WTC11 (cell line): ENCODE results near the gene LAMP2. TPM values are rescaled to one million over a fixed set of nuclear protein-coding genes. Genes with fewer than 3 reads are reported as not detected.

ENCODE experiments used
- ATAC-seq: fragments of 200-7000 bp; cut with Tn5 transposase; 2 replicates; pipeline ENCODE4 v1.10.0; 2021; ENCODE audit warnings: mild to moderate bottlenecking, moderate library complexity
- CTCF ChIA-PET: fragments of 300-600 bp; sonication (Branson Sonifier 250); formaldehyde crosslinking; loops from one replicate; lab custom pipeline; 2021; ENCODE audit warnings: antibody characterized with exemption; lab: Charles Lee
- POLR2A ChIA-PET: fragments of 350-600 bp; sonication (Branson Sonifier 250); formaldehyde crosslinking; loops from one replicate; lab custom pipeline; 2021; ENCODE audit warnings: antibody characterized with exemption; lab: Charles Lee
- DNase-seq: peaks from one replicate; pipeline ENCODE4 v3.0.0; 2021; ENCODE audit warnings: low spot score
- H3K27ac Mint-ChIP-seq: 2 replicates; pipeline ENCODE4 v1.8.0; 2021; ENCODE audit warnings: mixed read lengths
- H3K27me3 Mint-ChIP-seq: 2 replicates; pipeline ENCODE4 v1.8.0; 2021; ENCODE audit warnings: low read depth, mild to moderate bottlenecking, moderate library complexity, mixed read lengths
- H3K36me3 Mint-ChIP-seq: 2 replicates; pipeline ENCODE4 v1.8.0; 2021; ENCODE audit warnings: mixed read lengths
- H3K4me1 Mint-ChIP-seq: 2 replicates; pipeline ENCODE4 v1.8.0; 2022; ENCODE audit warnings: mixed read lengths
- H3K4me3 Mint-ChIP-seq: 2 replicates; pipeline ENCODE4 v1.8.0; 2021; ENCODE audit warnings: mild to moderate bottlenecking, moderate library complexity, mixed read lengths
- H3K9me3 Mint-ChIP-seq: 2 replicates; pipeline ENCODE4 v1.8.0; 2021; ENCODE audit warnings: mixed read lengths
- ATF1 ChIP-seq: sonication (generic); formaldehyde crosslinking; IDR thresholded peaks from 2 replicates; pipeline ENCODE4 v1.8.1; 2023; ENCODE audit warnings: mild to moderate bottlenecking, moderate library complexity, missing genetic modification reagents
- EMX1 ChIP-seq: fragments of 250-450 bp; sonication (Bioruptor Pico); IDR thresholded peaks from 2 replicates; pipeline ENCODE4 v1.8.0; 2021; ENCODE audit warnings: mild to moderate bottlenecking
- ETV6 ChIP-seq: sonication (generic); formaldehyde crosslinking; IDR thresholded peaks from 2 replicates; pipeline ENCODE4 v1.8.1; 2022; ENCODE audit warnings: mild to moderate bottlenecking, missing genetic modification reagents
- GTF2I ChIP-seq: fragments of 250-450 bp; sonication (Bioruptor Pico); conservative IDR thresholded peaks from 2 replicates; pipeline ENCODE4 v1.4.0; 2021; ENCODE audit warnings: mild to moderate bottlenecking
- NR2C2 ChIP-seq: sonication (generic); formaldehyde crosslinking; IDR thresholded peaks from 2 replicates; pipeline ENCODE4 v1.8.0; 2022; ENCODE audit warnings: mild to moderate bottlenecking, missing genetic modification reagents
- RELA ChIP-seq: sonication (generic); formaldehyde crosslinking; IDR thresholded peaks from 2 replicates; pipeline ENCODE4 v1.8.1; 2022; ENCODE audit warnings: missing genetic modification reagents, mild to moderate bottlenecking, borderline replicate concordance
- SMAD3 ChIP-seq: sonication (generic); formaldehyde crosslinking; IDR thresholded peaks from 2 replicates; pipeline ENCODE4 v1.8.0; 2022; ENCODE audit warnings: missing genetic modification reagents, mild to moderate bottlenecking, borderline replicate concordance
- SMAD4 ChIP-seq: sonication (generic); formaldehyde crosslinking; IDR thresholded peaks from 2 replicates; pipeline ENCODE4 v1.8.0; 2022; ENCODE audit warnings: mild to moderate bottlenecking, missing genetic modification reagents
- TEAD1 ChIP-seq: sonication (generic); formaldehyde crosslinking; IDR thresholded peaks from 2 replicates; pipeline ENCODE4 v1.8.0; 2022; ENCODE audit warnings: mild to moderate bottlenecking, missing genetic modification reagents
- USF1 ChIP-seq: sonication (generic); formaldehyde crosslinking; IDR thresholded peaks from 2 replicates; pipeline ENCODE4 v1.8.0; 2022; ENCODE audit warnings: mild to moderate bottlenecking, missing genetic modification reagents
- ZNF317 ChIP-seq: sonication (generic); formaldehyde crosslinking; IDR thresholded peaks from 2 replicates; pipeline ENCODE4 v1.8.1; 2023; ENCODE audit warnings: low read depth, mild to moderate bottlenecking, moderate library complexity, missing genetic modification reagents, borderline replicate concordance
- ZNF396 ChIP-seq: fragments of 250-450 bp; sonication (Bioruptor Pico); IDR thresholded peaks from 2 replicates; pipeline ENCODE4 v1.8.0; 2021; ENCODE audit warnings: mild to moderate bottlenecking, moderate library complexity, borderline replicate concordance
- ZNF671 ChIP-seq: fragments of 250-450 bp; sonication (Bioruptor Pico); IDR thresholded peaks from 2 replicates; pipeline ENCODE4 v1.8.0; 2021; ENCODE audit warnings: mild to moderate bottlenecking
- ZSCAN18 ChIP-seq: fragments of 250-450 bp; sonication (Bioruptor Pico); IDR thresholded peaks from 2 replicates; pipeline ENCODE4 v2.1.2; 2022; ENCODE audit warnings: mild to moderate bottlenecking, moderate library complexity
- total RNA-seq: library from RNA; stranded (reverse); gene quantifications from 3 replicates; pipeline ENCODE4 v1.2.3, GENCODE V29; 2021
- TF ChIP-seq, protein P1 (sequence below): sonication (generic); formaldehyde crosslinking; IDR thresholded peaks from 2 replicates; pipeline ENCODE4 v1.8.0; 2022; ENCODE audit warnings: mild to moderate bottlenecking, missing genetic modification reagents
- TF ChIP-seq, protein P2 (sequence below): sonication (generic); formaldehyde crosslinking; IDR thresholded peaks from 2 replicates; pipeline ENCODE4 v1.8.1; 2023; ENCODE audit warnings: mild to moderate bottlenecking, missing genetic modification reagents, moderate library complexity
- TF ChIP-seq, protein P3 (sequence below): fragments of 250-450 bp; sonication (Bioruptor Pico); IDR thresholded peaks from 2 replicates; pipeline ENCODE4 v1.9.0; 2021; ENCODE audit warnings: mild to moderate bottlenecking, borderline replicate concordance
- TF ChIP-seq, protein P4 (sequence below): fragments of 250-450 bp; sonication (Bioruptor Pico); IDR thresholded peaks from 2 replicates; pipeline ENCODE4 v1.9.0; 2021; ENCODE audit warnings: mild to moderate bottlenecking
- TF ChIP-seq, protein P5 (sequence below): sonication (generic); formaldehyde crosslinking; IDR thresholded peaks from 2 replicates; pipeline ENCODE4 v1.8.1; 2023; ENCODE audit warnings: mild to moderate bottlenecking, missing genetic modification reagents

The LAMP2 gene
- total RNA-seq, 1 experiment from 2014 or later: 28.8 TPM

- no peaks in the 10 kb centered on the region; the same call in 1 of the 2 replicates for H3K27me3 Mint-ChIP-seq
- no peaks in the 10 kb centered on the region for H3K9me3 Mint-ChIP-seq
- ChIA-PET POLR2A (no interaction called here), CTCF (interaction anchor here (0.7 kb wide), 1 partner anchor 24 kb away, joined by 3 read pairs; no protein-coding TSS in a partner anchor)
- no peaks in the 10 kb centered on the region for H3K36me3 Mint-ChIP-seq
- no peak overlapping the region for H3K4me3 Mint-ChIP-seq
- DNase-seq (no peak), ATAC-seq (no peak)
- H3K27ac Mint-ChIP-seq: no peak overlapping the region
- no peak for TF ChIP-seq TEAD1 (CRISPR knock-in tag)
- no peak for TF ChIP-seq GTF2I (CRISPR knock-in tag)
- no peak for TF ChIP-seq EMX1
- TF ChIP-seq, protein P1, sequence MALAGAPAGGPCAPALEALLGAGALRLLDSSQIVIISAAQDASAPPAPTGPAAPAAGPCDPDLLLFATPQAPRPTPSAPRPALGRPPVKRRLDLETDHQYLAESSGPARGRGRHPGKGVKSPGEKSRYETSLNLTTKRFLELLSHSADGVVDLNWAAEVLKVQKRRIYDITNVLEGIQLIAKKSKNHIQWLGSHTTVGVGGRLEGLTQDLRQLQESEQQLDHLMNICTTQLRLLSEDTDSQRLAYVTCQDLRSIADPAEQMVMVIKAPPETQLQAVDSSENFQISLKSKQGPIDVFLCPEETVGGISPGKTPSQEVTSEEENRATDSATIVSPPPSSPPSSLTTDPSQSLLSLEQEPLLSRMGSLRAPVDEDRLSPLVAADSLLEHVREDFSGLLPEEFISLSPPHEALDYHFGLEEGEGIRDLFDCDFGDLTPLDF: no peak
- TF ChIP-seq NR2C2 (CRISPR knock-in tag): no peak
- TF ChIP-seq, protein P2, sequence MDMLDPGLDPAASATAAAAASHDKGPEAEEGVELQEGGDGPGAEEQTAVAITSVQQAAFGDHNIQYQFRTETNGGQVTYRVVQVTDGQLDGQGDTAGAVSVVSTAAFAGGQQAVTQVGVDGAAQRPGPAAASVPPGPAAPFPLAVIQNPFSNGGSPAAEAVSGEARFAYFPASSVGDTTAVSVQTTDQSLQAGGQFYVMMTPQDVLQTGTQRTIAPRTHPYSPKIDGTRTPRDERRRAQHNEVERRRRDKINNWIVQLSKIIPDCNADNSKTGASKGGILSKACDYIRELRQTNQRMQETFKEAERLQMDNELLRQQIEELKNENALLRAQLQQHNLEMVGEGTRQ (CRISPR knock-in tag): no peak
- TF ChIP-seq, protein P3, sequence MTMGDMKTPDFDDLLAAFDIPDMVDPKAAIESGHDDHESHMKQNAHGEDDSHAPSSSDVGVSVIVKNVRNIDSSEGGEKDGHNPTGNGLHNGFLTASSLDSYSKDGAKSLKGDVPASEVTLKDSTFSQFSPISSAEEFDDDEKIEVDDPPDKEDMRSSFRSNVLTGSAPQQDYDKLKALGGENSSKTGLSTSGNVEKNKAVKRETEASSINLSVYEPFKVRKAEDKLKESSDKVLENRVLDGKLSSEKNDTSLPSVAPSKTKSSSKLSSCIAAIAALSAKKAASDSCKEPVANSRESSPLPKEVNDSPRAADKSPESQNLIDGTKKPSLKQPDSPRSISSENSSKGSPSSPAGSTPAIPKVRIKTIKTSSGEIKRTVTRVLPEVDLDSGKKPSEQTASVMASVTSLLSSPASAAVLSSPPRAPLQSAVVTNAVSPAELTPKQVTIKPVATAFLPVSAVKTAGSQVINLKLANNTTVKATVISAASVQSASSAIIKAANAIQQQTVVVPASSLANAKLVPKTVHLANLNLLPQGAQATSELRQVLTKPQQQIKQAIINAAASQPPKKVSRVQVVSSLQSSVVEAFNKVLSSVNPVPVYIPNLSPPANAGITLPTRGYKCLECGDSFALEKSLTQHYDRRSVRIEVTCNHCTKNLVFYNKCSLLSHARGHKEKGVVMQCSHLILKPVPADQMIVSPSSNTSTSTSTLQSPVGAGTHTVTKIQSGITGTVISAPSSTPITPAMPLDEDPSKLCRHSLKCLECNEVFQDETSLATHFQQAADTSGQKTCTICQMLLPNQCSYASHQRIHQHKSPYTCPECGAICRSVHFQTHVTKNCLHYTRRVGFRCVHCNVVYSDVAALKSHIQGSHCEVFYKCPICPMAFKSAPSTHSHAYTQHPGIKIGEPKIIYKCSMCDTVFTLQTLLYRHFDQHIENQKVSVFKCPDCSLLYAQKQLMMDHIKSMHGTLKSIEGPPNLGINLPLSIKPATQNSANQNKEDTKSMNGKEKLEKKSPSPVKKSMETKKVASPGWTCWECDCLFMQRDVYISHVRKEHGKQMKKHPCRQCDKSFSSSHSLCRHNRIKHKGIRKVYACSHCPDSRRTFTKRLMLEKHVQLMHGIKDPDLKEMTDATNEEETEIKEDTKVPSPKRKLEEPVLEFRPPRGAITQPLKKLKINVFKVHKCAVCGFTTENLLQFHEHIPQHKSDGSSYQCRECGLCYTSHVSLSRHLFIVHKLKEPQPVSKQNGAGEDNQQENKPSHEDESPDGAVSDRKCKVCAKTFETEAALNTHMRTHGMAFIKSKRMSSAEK (CRISPR knock-in tag): no peak
- no peak for TF ChIP-seq ZNF671 (CRISPR knock-in tag)
- TF ChIP-seq ZNF396 (CRISPR knock-in tag): no peak
- no peak for TF ChIP-seq ATF1
- TF ChIP-seq SMAD3 (CRISPR knock-in tag): no peak
- TF ChIP-seq RELA: no peak
- TF ChIP-seq, protein P4, sequence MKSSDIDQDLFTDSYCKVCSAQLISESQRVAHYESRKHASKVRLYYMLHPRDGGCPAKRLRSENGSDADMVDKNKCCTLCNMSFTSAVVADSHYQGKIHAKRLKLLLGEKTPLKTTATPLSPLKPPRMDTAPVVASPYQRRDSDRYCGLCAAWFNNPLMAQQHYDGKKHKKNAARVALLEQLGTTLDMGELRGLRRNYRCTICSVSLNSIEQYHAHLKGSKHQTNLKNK (CRISPR knock-in tag): no peak
- no peak for TF ChIP-seq ETV6
- TF ChIP-seq ZSCAN18 (CRISPR knock-in tag): no peak
- no peak for TF ChIP-seq USF1 (CRISPR knock-in tag)
- TF ChIP-seq ZNF317 (CRISPR knock-in tag): no peak
- TF ChIP-seq, protein P5, sequence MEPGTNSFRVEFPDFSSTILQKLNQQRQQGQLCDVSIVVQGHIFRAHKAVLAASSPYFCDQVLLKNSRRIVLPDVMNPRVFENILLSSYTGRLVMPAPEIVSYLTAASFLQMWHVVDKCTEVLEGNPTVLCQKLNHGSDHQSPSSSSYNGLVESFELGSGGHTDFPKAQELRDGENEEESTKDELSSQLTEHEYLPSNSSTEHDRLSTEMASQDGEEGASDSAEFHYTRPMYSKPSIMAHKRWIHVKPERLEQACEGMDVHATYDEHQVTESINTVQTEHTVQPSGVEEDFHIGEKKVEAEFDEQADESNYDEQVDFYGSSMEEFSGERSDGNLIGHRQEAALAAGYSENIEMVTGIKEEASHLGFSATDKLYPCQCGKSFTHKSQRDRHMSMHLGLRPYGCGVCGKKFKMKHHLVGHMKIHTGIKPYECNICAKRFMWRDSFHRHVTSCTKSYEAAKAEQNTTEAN (CRISPR knock-in tag): no peak
- no peak for TF ChIP-seq SMAD4 (CRISPR knock-in tag)
- H3K4me1 Mint-ChIP-seq: no peaks in the 10 kb centered on the region
Observed at GRCh38 chrX:120476714-120477113, 7.6 kb upstream of the LAMP2 start.
